Activated CD4-positive, alpha-beta T cell treated with anti-CD3 and anti-CD28 coated beads, Interleukin-2, amount 10 ng/mL, durations not matched to agents 7 days and 5 days (primary cell): Measurements from ENCODE around the gene HEATR1. TPM values are rescaled to one million over a fixed set of nuclear protein-coding genes. Genes with fewer than 3 reads are reported as not detected.
A peak's percentile ranks its signal among the peaks of the same experiment; 100 is the strongest.

Source experiments
- CTCF ChIA-PET: fragments of 350-600 bp; sonication (Branson Sonifier 250); formaldehyde crosslinking; loops from one replicate; lab custom pipeline; 2021; ENCODE audit warnings: antibody characterized with exemption; lab: Charles Lee
- POLR2A ChIA-PET: fragments of 350-600 bp; sonication (Branson Sonifier 250); formaldehyde crosslinking; loops from one replicate; lab custom pipeline; 2021; ENCODE audit warnings: antibody characterized with exemption; lab: Charles Lee
- DNase-seq: peaks from one replicate; pipeline ENCODE4 v3.0.0-alpha.2; 2020
- H3K27ac Mint-ChIP-seq: one replicate; pipeline ENCODE4 v1.8.0; 2021; ENCODE audit warnings: mild to moderate bottlenecking, moderate library complexity, mixed read lengths
- H3K27me3 Mint-ChIP-seq: one replicate; pipeline ENCODE4 v1.8.0; 2021; ENCODE audit warnings: mixed read lengths
- H3K36me3 Mint-ChIP-seq: one replicate; pipeline ENCODE4 v1.8.0; 2021; ENCODE audit warnings: low read depth, mixed read lengths
- H3K4me1 Mint-ChIP-seq: one replicate; pipeline ENCODE4 v1.8.0; 2021; ENCODE audit warnings: mixed read lengths
- H3K4me3 Mint-ChIP-seq: one replicate; pipeline ENCODE4 v1.8.0; 2021; ENCODE audit warnings: mild to moderate bottlenecking, moderate library complexity, mixed read lengths
- H3K9me3 Mint-ChIP-seq: one replicate; pipeline ENCODE4 v1.8.0; 2021; ENCODE audit warnings: mixed read lengths
- total RNA-seq, 2 experiments: library from RNA; stranded (reverse); gene quantifications; one replicate each; pipeline ENCODE4 v1.2.3, GENCODE V29; 2021

The HEATR1 gene
- total RNA-seq, result 10 to 100 TPM; 45.6 to 48.2 TPM

- ChIA-PET CTCF (interaction anchor here (0.8 to 1.5 kb wide), 2 partner anchors 8 to 44 kb away, joined by 3 to 4 read pairs; no protein-coding TSS in a partner anchor), POLR2A (no interaction called here)
- DNase-seq, result peak; percentile 86
- Mint-ChIP-seq H3K9me3 (no peaks in the 10 kb centered on the region), H3K27me3 (peaks cover 11% of the 10 kb centered on the region), H3K27ac (peak within 1 kb of the TSS; percentile 97), H3K4me3 (peak within 1 kb of the TSS; percentile 98), H3K4me1 (peaks cover 29% of the 10 kb centered on the region), H3K36me3 (peaks cover 23% of the 10 kb centered on the region)
Observed at GRCh38 chr1:236603991-236604904, at the start of gene HEATR1. HEATR1 (minus strand) TSS chr1:236604516; CDS start chr1:236604095, 421 bp downstream.

GRCh38 chr1:236645016-236645680 lies 40.8 kb upstream of the HEATR1 start:
- H3K27ac Mint-ChIP-seq, result no peak overlapping the region
- H3K27me3 Mint-ChIP-seq, result no peaks in the 10 kb centered on the region
- POLR2A ChIA-PET, result no interaction called here
- CTCF ChIA-PET, result no interaction called here
- H3K4me3 Mint-ChIP-seq, result no peak overlapping the region
- H3K36me3 Mint-ChIP-seq, result no peaks in the 10 kb centered on the region
- DNase-seq, result no peak
- H3K9me3 Mint-ChIP-seq, result no peaks in the 10 kb centered on the region
- H3K4me1 Mint-ChIP-seq, result no peaks in the 10 kb centered on the region

DNA sequence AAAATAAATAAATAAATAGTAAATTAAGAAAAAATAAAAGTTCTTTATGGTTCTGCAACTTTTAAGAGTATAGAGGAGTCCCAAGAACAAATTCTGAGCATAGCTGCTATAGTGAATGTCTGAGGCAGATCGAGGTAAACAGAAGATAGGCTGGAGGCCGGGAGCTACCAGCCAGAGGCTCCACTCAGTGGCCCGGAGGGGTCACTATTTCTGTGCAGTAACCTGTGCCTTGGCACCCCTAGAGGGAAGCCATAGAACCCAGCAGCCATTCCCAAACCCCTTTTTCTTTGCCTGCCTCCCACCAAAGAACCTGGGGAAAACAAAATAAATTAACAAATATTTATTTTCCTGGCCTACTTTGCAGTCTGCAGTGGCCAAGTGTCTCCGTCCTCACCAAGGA lies 38.4 kb upstream of the HEATR1 start:
- Mint-ChIP-seq H3K27ac (no peak overlapping the region), H3K36me3 (no peaks in the 10 kb centered on the region), H3K9me3 (no peaks in the 10 kb centered on the region), H3K27me3 (no peaks in the 10 kb centered on the region), H3K4me3 (no peak overlapping the region), H3K4me1 (no peaks in the 10 kb centered on the region)
- ChIA-PET POLR2A (no interaction called here), CTCF (no interaction called here)
- no peak for DNase-seq

DNA sequence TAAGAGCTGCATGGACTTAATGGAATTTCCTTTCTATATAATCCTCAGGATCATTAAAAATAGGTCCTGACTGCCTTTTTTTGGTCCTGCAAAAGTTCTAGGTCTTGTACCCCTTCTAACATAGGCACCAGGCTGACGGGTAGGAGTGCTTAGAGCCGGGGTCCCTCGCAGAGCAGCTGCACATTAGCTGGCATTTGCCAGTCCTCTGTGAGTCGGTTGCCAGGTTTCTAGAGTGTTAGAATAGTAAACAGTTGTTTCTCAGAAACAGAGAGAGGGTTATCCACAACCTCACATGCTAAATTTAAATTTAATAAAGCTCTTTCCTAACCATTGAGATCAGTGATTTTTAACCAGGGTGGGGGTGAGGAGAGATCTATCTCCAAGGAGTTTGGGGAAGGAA lies 35.4 kb upstream of the HEATR1 start:
- Mint-ChIP-seq H3K36me3 (no peaks in the 10 kb centered on the region), H3K4me3 (no peak overlapping the region), H3K9me3 (no peaks in the 10 kb centered on the region), H3K4me1 (no peaks in the 10 kb centered on the region), H3K27me3 (no peaks in the 10 kb centered on the region), H3K27ac (no peak overlapping the region)
- no peak for DNase-seq
- ChIA-PET POLR2A (no interaction called here), CTCF (interaction anchor here (0.5 kb wide), 1 partner anchor 533 kb away, joined by 4 read pairs; no protein-coding TSS in a partner anchor)

GRCh38 chr1:236638945-236639344 lies 34.6 kb upstream of the HEATR1 start:
- no peaks in the 10 kb centered on the region for H3K9me3 Mint-ChIP-seq
- H3K36me3 Mint-ChIP-seq, result no peaks in the 10 kb centered on the region
- no peaks in the 10 kb centered on the region for H3K4me1 Mint-ChIP-seq
- CTCF ChIA-PET, result no interaction called here
- DNase-seq, result no peak
- H3K4me3 Mint-ChIP-seq, result no peak overlapping the region
- no peaks in the 10 kb centered on the region for H3K27me3 Mint-ChIP-seq
- POLR2A ChIA-PET, result no interaction called here
- no peak overlapping the region for H3K27ac Mint-ChIP-seq

GRCh38 chr1:236636017-236636416 lies 31.7 kb upstream of the HEATR1 start:
- Mint-ChIP-seq H3K9me3 (no peaks in the 10 kb centered on the region), H3K4me3 (no peak overlapping the region), H3K27ac (no peak overlapping the region), H3K4me1 (no peaks in the 10 kb centered on the region), H3K27me3 (peaks cover 3% of the 10 kb centered on the region), H3K36me3 (no peaks in the 10 kb centered on the region)
- ChIA-PET CTCF (no interaction called here), POLR2A (no interaction called here)
- no peak for DNase-seq

GRCh38 chr1:236627727-236628408 lies 23.6 kb upstream of the HEATR1 start:
- Mint-ChIP-seq H3K9me3 (peaks cover under 1% of the 10 kb centered on the region), H3K4me3 (no peak overlapping the region), H3K27me3 (peaks cover 26% of the 10 kb centered on the region), H3K36me3 (no peaks in the 10 kb centered on the region), H3K27ac (no peak overlapping the region), H3K4me1 (no peaks in the 10 kb centered on the region)
- no peak for DNase-seq
- POLR2A ChIA-PET, result no interaction called here
- CTCF ChIA-PET, result no interaction called here

DNA sequence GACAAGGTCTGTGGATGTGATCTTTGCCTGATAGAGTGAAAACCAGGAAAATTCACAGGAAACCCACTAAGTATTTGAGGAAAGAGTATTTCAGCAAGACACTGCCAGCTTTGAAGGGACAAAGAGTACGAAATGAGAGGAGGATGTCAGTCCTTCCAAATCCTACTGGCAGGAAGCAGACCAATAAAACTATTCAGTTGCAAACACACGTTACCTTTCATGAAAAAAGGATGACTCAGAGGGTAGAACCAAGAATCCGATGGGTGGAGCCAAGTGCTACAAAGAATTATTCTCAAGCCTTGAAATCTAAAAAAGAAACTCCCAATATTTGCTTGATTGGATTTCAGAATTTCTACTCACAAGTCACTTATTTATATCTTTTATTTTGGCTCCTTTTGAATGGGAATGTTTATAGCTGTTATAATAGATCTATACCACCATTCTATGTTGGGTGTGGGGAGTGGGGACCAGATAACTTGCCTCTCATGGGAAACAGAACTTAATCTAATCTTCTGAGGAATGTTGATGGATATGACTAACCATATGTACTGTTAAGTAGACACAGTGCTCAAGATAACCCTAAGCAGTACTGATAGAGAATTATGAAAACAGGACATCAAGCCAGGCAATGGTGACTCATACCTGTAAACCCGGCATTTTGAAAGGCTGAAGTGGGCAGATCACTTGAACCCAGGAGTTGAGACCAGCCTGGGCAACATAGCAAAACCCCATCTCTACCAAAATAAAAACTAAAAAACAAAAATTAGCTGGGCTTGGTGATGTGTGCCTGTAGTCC lies 19.3 kb upstream of the HEATR1 start:
- ChIA-PET POLR2A (interaction anchor here (0.6 kb wide), 1 partner anchor 11 kb away, joined by 3 read pairs; no protein-coding TSS in a partner anchor), CTCF (no interaction called here)
- no peaks in the 10 kb centered on the region for H3K36me3 Mint-ChIP-seq
- peaks cover 43% of the 10 kb centered on the region for H3K27me3 Mint-ChIP-seq
- peaks cover 6% of the 10 kb centered on the region for H3K9me3 Mint-ChIP-seq
- DNase-seq, result no peak
- H3K4me1 Mint-ChIP-seq, result no peaks in the 10 kb centered on the region
- H3K27ac Mint-ChIP-seq, result no peak overlapping the region
- no peak overlapping the region for H3K4me3 Mint-ChIP-seq

DNA sequence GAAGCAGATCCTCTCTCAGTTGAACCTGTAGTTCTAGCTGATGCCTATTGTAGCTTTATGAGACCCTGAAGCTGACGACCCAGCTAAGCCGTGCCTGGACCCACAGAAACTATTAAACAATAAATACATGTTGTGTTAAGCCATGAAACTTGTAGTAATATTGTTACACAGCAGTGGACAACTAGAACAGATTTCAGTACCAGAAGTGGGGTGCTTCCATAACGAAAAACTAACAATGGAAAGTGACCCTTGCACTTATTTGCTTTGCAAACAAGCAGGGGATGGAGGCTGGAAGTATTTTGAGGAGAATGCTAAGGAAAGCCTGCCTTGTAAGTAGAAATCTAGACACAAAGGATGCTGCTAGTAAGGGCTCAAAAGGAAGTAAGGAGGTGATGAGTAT lies 18.1 kb upstream of the HEATR1 start:
- Mint-ChIP-seq H3K9me3 (peaks cover 6% of the 10 kb centered on the region), H3K4me1 (no peaks in the 10 kb centered on the region), H3K27me3 (peaks cover 39% of the 10 kb centered on the region), H3K4me3 (no peak overlapping the region), H3K27ac (no peak overlapping the region), H3K36me3 (no peaks in the 10 kb centered on the region)
- POLR2A ChIA-PET, result no interaction called here
- CTCF ChIA-PET, result no interaction called here
- DNase-seq, result no peak

DNA sequence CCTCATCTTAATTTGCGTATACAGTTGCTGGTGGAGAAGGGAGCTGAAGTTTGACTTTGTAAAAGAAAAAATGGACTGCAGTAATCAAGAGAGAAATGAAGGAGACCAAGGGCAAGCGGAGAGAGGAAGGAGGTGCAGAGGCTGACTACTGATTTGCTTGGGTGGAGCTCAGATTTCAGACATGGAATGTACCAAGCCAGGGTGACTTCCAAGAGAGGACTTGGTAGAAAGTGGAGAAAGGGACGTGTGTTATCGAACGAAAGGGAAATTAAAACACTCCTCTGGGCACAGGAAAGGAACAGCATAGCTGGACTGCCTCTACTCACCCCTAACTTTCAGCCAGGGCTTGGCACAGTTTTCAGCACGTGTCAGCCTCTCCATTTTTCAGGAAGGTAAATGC lies 15.1 kb upstream of the HEATR1 start:
- CTCF ChIA-PET, result interaction anchor here (0.7 kb wide), 1 partner anchor 11 kb away, joined by 4 read pairs; no protein-coding TSS in a partner anchor

GRCh38 chr1:236618507-236618906 lies 14.2 kb upstream of the HEATR1 start:
- POLR2A ChIA-PET, result no interaction called here
- no peak overlapping the region for H3K27ac Mint-ChIP-seq
- no peaks in the 10 kb centered on the region for H3K36me3 Mint-ChIP-seq
- DNase-seq, result no peak
- CTCF ChIA-PET, result no interaction called here
- no peaks in the 10 kb centered on the region for H3K4me1 Mint-ChIP-seq
- H3K9me3 Mint-ChIP-seq, result peaks cover 6% of the 10 kb centered on the region
- H3K27me3 Mint-ChIP-seq, result peaks cover 41% of the 10 kb centered on the region
- H3K4me3 Mint-ChIP-seq, result no peak overlapping the region

More for the DNA sequence above, 15.1 kb upstream of the HEATR1 start:
- Mint-ChIP-seq H3K27ac (no peak overlapping the region), H3K27me3 (peaks cover 44% of the 10 kb centered on the region), H3K4me1 (no peaks in the 10 kb centered on the region), H3K9me3 (peaks cover 6% of the 10 kb centered on the region), H3K4me3 (no peak overlapping the region), H3K36me3 (no peaks in the 10 kb centered on the region)
- DNase-seq, result no peak
- POLR2A ChIA-PET, result no interaction called here

GRCh38 chr1:236615399-236616148 lies 11.3 kb upstream of the HEATR1 start:
- Mint-ChIP-seq H3K9me3 (no peaks in the 10 kb centered on the region), H3K36me3 (no peaks in the 10 kb centered on the region), H3K4me1 (no peaks in the 10 kb centered on the region), H3K27ac (no peak overlapping the region), H3K27me3 (peaks cover 44% of the 10 kb centered on the region), H3K4me3 (no peak overlapping the region)
- CTCF ChIA-PET, result no interaction called here
- DNase-seq, result no peak
- POLR2A ChIA-PET, result no interaction called here
